WERI-Rb-1 (cell line): ENCODE measurements around the gene PRKX.

ENCODE experiments used
- DNase-seq: peaks from one replicate; pipeline ENCODE4 v3.0.0-alpha.2; 2020
- H3K27ac ChIP-seq: fragments of 250-450 bp; sonication (Bioruptor Pico); 2 replicates; pipeline ENCODE4 v1.5.1; 2020; ENCODE audit warnings: mild to moderate bottlenecking, moderate library complexity
- H3K27me3 ChIP-seq: fragments of 250-450 bp; sonication (Bioruptor Pico); 2 replicates; pipeline ENCODE4 v1.5.1; 2021; ENCODE audit warnings: mild to moderate bottlenecking, low read depth, moderate library complexity; ENCODE audit not compliant: insufficient read depth, severe bottlenecking
- H3K36me3 ChIP-seq: fragments of 250-450 bp; sonication (Bioruptor Pico); 2 replicates; pipeline ENCODE4 v1.5.1; 2020; ENCODE audit warnings: mild to moderate bottlenecking, moderate library complexity
- H3K4me3 ChIP-seq: 2 replicates; pipeline ENCODE4 v1.5.1; 2011; ENCODE audit warnings: low read depth, mild to moderate bottlenecking, control low read depth, low read length
- H3K9me3 ChIP-seq: fragments of 250-450 bp; sonication (Bioruptor Pico); 2 replicates; pipeline ENCODE4 v1.5.1; 2021; ENCODE audit warnings: mild to moderate bottlenecking, moderate library complexity; ENCODE audit not compliant: severe bottlenecking
- TF ChIP-seq, protein P1 (sequence below): IDR thresholded peaks from 2 replicates; pipeline ENCODE4 v1.5.1; 2011; ENCODE audit warnings: low read depth, mild to moderate bottlenecking, control low read depth, inconsistent platforms, low read length

Gene PRKX

DNA sequence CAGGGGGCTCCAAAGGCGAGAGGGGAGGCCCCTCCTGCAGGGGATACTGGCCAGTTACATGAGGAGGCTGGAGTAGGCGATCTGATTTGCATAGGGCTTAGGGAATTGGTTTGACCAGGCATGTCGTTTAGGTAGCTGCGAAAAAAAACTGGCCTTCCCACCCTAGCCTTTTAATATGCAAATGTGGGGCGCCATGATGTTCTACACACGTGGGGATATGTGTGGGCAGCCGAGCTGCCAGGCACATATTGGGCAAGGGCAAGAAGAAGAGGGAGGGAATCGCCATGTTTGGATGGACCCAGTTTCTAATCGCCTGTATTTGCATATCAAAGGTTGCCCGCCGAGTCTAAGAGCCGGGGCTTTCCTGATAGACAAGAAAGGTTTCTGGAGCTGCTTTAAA is 121.3 kb downstream of the PRKX start:
- DNase-seq = no peak
- TF ChIP-seq, protein P1, sequence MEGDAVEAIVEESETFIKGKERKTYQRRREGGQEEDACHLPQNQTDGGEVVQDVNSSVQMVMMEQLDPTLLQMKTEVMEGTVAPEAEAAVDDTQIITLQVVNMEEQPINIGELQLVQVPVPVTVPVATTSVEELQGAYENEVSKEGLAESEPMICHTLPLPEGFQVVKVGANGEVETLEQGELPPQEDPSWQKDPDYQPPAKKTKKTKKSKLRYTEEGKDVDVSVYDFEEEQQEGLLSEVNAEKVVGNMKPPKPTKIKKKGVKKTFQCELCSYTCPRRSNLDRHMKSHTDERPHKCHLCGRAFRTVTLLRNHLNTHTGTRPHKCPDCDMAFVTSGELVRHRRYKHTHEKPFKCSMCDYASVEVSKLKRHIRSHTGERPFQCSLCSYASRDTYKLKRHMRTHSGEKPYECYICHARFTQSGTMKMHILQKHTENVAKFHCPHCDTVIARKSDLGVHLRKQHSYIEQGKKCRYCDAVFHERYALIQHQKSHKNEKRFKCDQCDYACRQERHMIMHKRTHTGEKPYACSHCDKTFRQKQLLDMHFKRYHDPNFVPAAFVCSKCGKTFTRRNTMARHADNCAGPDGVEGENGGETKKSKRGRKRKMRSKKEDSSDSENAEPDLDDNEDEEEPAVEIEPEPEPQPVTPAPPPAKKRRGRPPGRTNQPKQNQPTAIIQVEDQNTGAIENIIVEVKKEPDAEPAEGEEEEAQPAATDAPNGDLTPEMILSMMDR = no peak
- H3K9me3 ChIP-seq = no peaks in the 10 kb centered on the region
- no peaks in the 10 kb centered on the region for H3K27me3 ChIP-seq
- no peaks in the 10 kb centered on the region for H3K36me3 ChIP-seq
- H3K4me3 ChIP-seq = no peak overlapping the region
- H3K27ac ChIP-seq = no peak overlapping the region

- Histone ChIP-seq H3K36me3 (no peaks in the 10 kb centered on the region), H3K4me3 (no peak overlapping the region), H3K27ac (no peak overlapping the region), H3K27me3 (no peaks in the 10 kb centered on the region), H3K9me3 (no peaks in the 10 kb centered on the region)
- TF ChIP-seq, protein P1 = no peak
- no peak for DNase-seq
Observed at GRCh38 chrX:3589474-3589873, 124.0 kb downstream of the PRKX start.

GRCh38 chrX:3585719-3586118 is 127.7 kb downstream of the PRKX start:
- H3K4me3 ChIP-seq = no peak overlapping the region
- H3K27ac ChIP-seq = no peak overlapping the region
- no peaks in the 10 kb centered on the region for H3K27me3 ChIP-seq
- DNase-seq = no peak
- no peaks in the 10 kb centered on the region for H3K9me3 ChIP-seq
- H3K36me3 ChIP-seq = no peaks in the 10 kb centered on the region
- TF ChIP-seq, protein P1 = no peak

GRCh38 chrX:3584415-3584996 is 128.9 kb downstream of the PRKX start:
- no peaks in the 10 kb centered on the region for H3K36me3 ChIP-seq

DNA sequence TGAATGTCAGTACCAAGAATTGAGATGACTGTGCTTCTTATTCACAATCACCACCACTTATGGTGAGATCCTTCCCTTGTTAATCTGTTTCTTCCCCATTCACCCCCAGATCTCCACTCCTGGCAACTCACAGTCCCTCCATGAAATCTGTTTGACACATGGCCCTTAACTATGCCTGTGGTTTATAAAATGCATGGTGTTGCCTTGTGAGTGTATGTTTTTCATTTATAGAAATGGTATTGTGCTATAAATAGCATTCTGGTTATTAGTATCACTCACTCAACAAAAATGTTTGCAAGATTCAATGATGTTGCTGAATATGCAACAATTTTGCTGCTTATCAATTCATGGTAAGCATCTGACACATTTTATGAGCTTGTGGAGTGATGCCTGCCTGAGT is 131.0 kb downstream of the PRKX start:
- no peak overlapping the region for H3K4me3 ChIP-seq
- H3K36me3 ChIP-seq = no peaks in the 10 kb centered on the region
- no peak overlapping the region for H3K27ac ChIP-seq
- DNase-seq = no peak
- no peaks in the 10 kb centered on the region for H3K9me3 ChIP-seq
- H3K27me3 ChIP-seq = peaks cover 2% of the 10 kb centered on the region
- TF ChIP-seq, protein P1 = no peak

More at GRCh38 chrX:3584415-3584996, 128.9 kb downstream of the PRKX start:
- no peaks in the 10 kb centered on the region for H3K9me3 ChIP-seq
- no peak overlapping the region for H3K27ac ChIP-seq
- DNase-seq = no peak
- TF ChIP-seq, protein P1 = no peak
- no peaks in the 10 kb centered on the region for H3K27me3 ChIP-seq
- H3K4me3 ChIP-seq = no peak overlapping the region

GRCh38 chrX:3581609-3582108 is 131.8 kb downstream of the PRKX start:
- no peaks in the 10 kb centered on the region for H3K9me3 ChIP-seq
- TF ChIP-seq, protein P1 = no peak
- H3K36me3 ChIP-seq = no peaks in the 10 kb centered on the region
- peaks cover 2% of the 10 kb centered on the region for H3K27me3 ChIP-seq
- no peak overlapping the region for H3K27ac ChIP-seq
- no peak for DNase-seq
- no peak overlapping the region for H3K4me3 ChIP-seq
